Natural killer cell (primary cell): ENCODE measurements around the gene NPAS3. TPM values are rescaled to one million over a fixed set of nuclear protein-coding genes. Genes with fewer than 3 reads are reported as not detected.

Experiments
- ATAC-seq, 3 donors: fragments of 150-1000 bp in 2 of 3; fragments of 200-7000 bp in 1 of 3; cut with Tn5 transposase; 1 replicate in 1 of 3; 2 replicates in 2 of 3; pipeline ENCODE4 v1.10.0; 2021; ENCODE audit warnings: mild to moderate bottlenecking in 2 of 3, moderate library complexity in 2 of 3
- DNase-seq, 2 donors: peaks; one replicate each; pipeline versions ENCODE4 v3.0.0 to v3.0.0-alpha.2; 2013 to 2021; ENCODE audit warnings: mixed read lengths in 1 of 2
- H3K27ac ChIP-seq: one replicate; pipeline ENCODE4 v1.5.1; 2013; ENCODE audit warnings: mild to moderate bottlenecking, low read length
- H3K27me3 ChIP-seq: one replicate; pipeline ENCODE4 v1.6.1; 2013; ENCODE audit warnings: low read length; ENCODE audit not compliant: control insufficient read depth, insufficient read depth
- H3K36me3 ChIP-seq: one replicate; pipeline ENCODE4 v1.6.1; 2013; ENCODE audit warnings: low read length; ENCODE audit not compliant: control insufficient read depth, insufficient read depth
- H3K4me1 ChIP-seq: one replicate; pipeline ENCODE4 v1.6.1; 2013; ENCODE audit warnings: low read length; ENCODE audit not compliant: control insufficient read depth, insufficient read depth
- H3K4me3 ChIP-seq: one replicate; pipeline ENCODE4 v1.5.1; 2013; ENCODE audit warnings: low read length
- H3K9me3 ChIP-seq: one replicate; pipeline ENCODE4 v1.6.1; 2013; ENCODE audit warnings: low read length; ENCODE audit not compliant: control insufficient read depth, insufficient read depth
- H3K27ac Mint-ChIP-seq, 2 donors: one replicate each; pipeline ENCODE4 v1.8.0; 2022; ENCODE audit warnings: mild to moderate bottlenecking in 2 of 2, mixed read lengths in 2 of 2, moderate library complexity in 1 of 2
- H3K27me3 Mint-ChIP-seq, 2 donors: one replicate each; pipeline ENCODE4 v1.8.0; 2022; ENCODE audit warnings: low read depth in 2 of 2, mixed read lengths in 2 of 2
- H3K36me3 Mint-ChIP-seq: one replicate; pipeline ENCODE4 v1.8.0; 2022; ENCODE audit warnings: mixed read lengths
- H3K4me1 Mint-ChIP-seq, 2 donors: one replicate each; pipeline ENCODE4 v1.8.0; 2022; ENCODE audit warnings: mixed read lengths in 2 of 2
- H3K4me3 Mint-ChIP-seq: one replicate; pipeline ENCODE4 v1.8.0; 2022; ENCODE audit warnings: mild to moderate bottlenecking, moderate library complexity, mixed read lengths
- H3K9me3 Mint-ChIP-seq, 2 donors: one replicate each; pipeline ENCODE4 v1.8.0; 2022; ENCODE audit warnings: mixed read lengths in 2 of 2
- CTCF ChIP-seq: fragments of 200-600 bp; IDR thresholded peaks from one replicate; pipeline ENCODE4 v1.8.0; 2022; ENCODE audit warnings: antibody characterized with exemption
- WGBS: methylation state at CpG from one replicate; pipeline ENCODE4 v1.1.7; 2013; ENCODE audit warnings: missing lambda C conversion rate; ENCODE audit not compliant: insufficient coverage; 5-methylcytosine and 5-hydroxymethylcytosine counted together
- intact Hi-C: fragments of 100-400 bp; cut with micrococcal nuclease; formaldehyde crosslinking; loops from one replicate; pipeline ENCODE4 v1.14.2; 2022
- total RNA-seq, 4 donors: library from RNA; stranded (reverse); fragments of 120-200 nt in 1 of 4; gene quantifications; one replicate each; pipeline versions ENCODE4 v1.2.3 to v1.2.4, GENCODE V29; 2013 to 2022

The NPAS3 gene
- total RNA-seq, 3 donors from 2014 or later (not counting 1 experiment from before 2014, with no cell fraction given), result not detected

- no peaks in the 10 kb centered on the region for H3K9me3 ChIP-seq
Measured at GRCh38 chr14:33700052-33700451, 761.4 kb downstream of the NPAS3 start.

GRCh38 chr14:33702293-33702692 lies 763.6 kb downstream of the NPAS3 start:
- ATAC-seq, result no peak

More at GRCh38 chr14:33700052-33700451, 761.4 kb downstream of the NPAS3 start:
- Mint-ChIP-seq H3K27ac (no peak overlapping the region), H3K9me3 (peaks cover 0 to 3% of the 10 kb centered on the region in 2 donors), H3K4me1 (no peaks in the 10 kb centered on the region), H3K4me3 (no peak overlapping the region), H3K27me3 (no peaks in the 10 kb centered on the region), H3K36me3 (no peaks in the 10 kb centered on the region)
- 86% methylated on average over 6 of the region's 6 CpGs for WGBS
- no peak for ATAC-seq
- DNase-seq, result no peak
- Histone ChIP-seq H3K4me3 (no peak overlapping the region), H3K27me3 (no peaks in the 10 kb centered on the region), H3K36me3 (no peaks in the 10 kb centered on the region), H3K27ac (no peak overlapping the region), H3K4me1 (no peaks in the 10 kb centered on the region)
- no peak for TF ChIP-seq CTCF
- intact Hi-C loops, result no loop called here

GRCh38 chr14:33704481-33704880 lies 765.8 kb downstream of the NPAS3 start:
- no peak for TF ChIP-seq CTCF
- H3K9me3 Mint-ChIP-seq, result peaks cover 3% of the 10 kb centered on the region in 2 donors
- no peaks in the 10 kb centered on the region for H3K4me1 ChIP-seq
- no peak overlapping the region for H3K27ac Mint-ChIP-seq
- WGBS, result 95% methylated on average over 2 of the region's 2 CpGs
- H3K27ac ChIP-seq, result no peak overlapping the region
- no peaks in the 10 kb centered on the region for H3K27me3 ChIP-seq
- H3K36me3 Mint-ChIP-seq, result no peaks in the 10 kb centered on the region
- H3K36me3 ChIP-seq, result no peaks in the 10 kb centered on the region
- H3K4me3 ChIP-seq, result no peak overlapping the region
- H3K4me1 Mint-ChIP-seq, result no peaks in the 10 kb centered on the region
- H3K27me3 Mint-ChIP-seq, result no peaks in the 10 kb centered on the region
- DNase-seq (no peak), ATAC-seq (no peak)
- intact Hi-C loops, result no loop called here
- H3K4me3 Mint-ChIP-seq, result no peak overlapping the region
- no peaks in the 10 kb centered on the region for H3K9me3 ChIP-seq

More at GRCh38 chr14:33702293-33702692, 763.6 kb downstream of the NPAS3 start:
- Mint-ChIP-seq H3K4me3 (no peak overlapping the region), H3K27me3 (no peaks in the 10 kb centered on the region), H3K9me3 (peaks cover under 1 to 3% of the 10 kb centered on the region in 2 donors), H3K4me1 (no peaks in the 10 kb centered on the region), H3K27ac (no peak overlapping the region), H3K36me3 (no peaks in the 10 kb centered on the region)
- intact Hi-C loops, result no loop called here
- Histone ChIP-seq H3K9me3 (no peaks in the 10 kb centered on the region), H3K4me1 (no peaks in the 10 kb centered on the region), H3K27ac (no peak overlapping the region), H3K4me3 (no peak overlapping the region), H3K27me3 (no peaks in the 10 kb centered on the region), H3K36me3 (no peaks in the 10 kb centered on the region)
- no peak for TF ChIP-seq CTCF
- WGBS, result no CpG with 5 or more reads among the region's 1 CpG
- DNase-seq, result no peak

GRCh38 chr14:33705490-33705889 lies 766.8 kb downstream of the NPAS3 start:
- Histone ChIP-seq H3K27me3 (no peaks in the 10 kb centered on the region), H3K4me3 (no peak overlapping the region), H3K27ac (no peak overlapping the region), H3K36me3 (no peaks in the 10 kb centered on the region), H3K4me1 (no peaks in the 10 kb centered on the region), H3K9me3 (no peaks in the 10 kb centered on the region)
- intact Hi-C loops, result no loop called here
- TF ChIP-seq CTCF, result no peak
- Mint-ChIP-seq H3K36me3 (no peaks in the 10 kb centered on the region), H3K4me3 (no peak overlapping the region), H3K9me3 (peaks cover 3% of the 10 kb centered on the region in 2 donors), H3K4me1 (no peaks in the 10 kb centered on the region), H3K27ac (no peak overlapping the region), H3K27me3 (no peaks in the 10 kb centered on the region)
- DNase-seq (no peak), ATAC-seq (no peak)
- WGBS, result 81% methylated on average over 7 of the region's 7 CpGs
